ENCODE data around the gene CLDN12.
A peak's percentile ranks its signal among the peaks of the same experiment; 100 is the strongest.

- TF ChIP-seq CTCF (conservative IDR thresholded peaks at IDR 0.05 in 1 of 2, IDR thresholded peaks at IDR 0.05 in 1 of 2; ENCODE audit: extremely low read depth in 1 of 2, insufficient read depth in 1 of 2, low read depth in 1 of 2, low read length in 2 of 2) (peak; percentile 70 to 72), EZH2 (IDR thresholded peaks at IDR 0.05; ENCODE audit: borderline replicate concordance, low read length) (no peak)
Observed at GRCh38 chr7:90455163-90456030, 52.1 kb downstream of the CLDN12 start.
